ENCODE results near the gene ADGRD2.

GRCh38 chr9:124517600-124517999, 67.3 kb downstream of the ADGRD2 start:
- TF ChIP-seq MYC (IDR thresholded peaks at IDR 0.05; ENCODE audit: borderline replicate concordance, low read length), result no peak
- no peak for TF ChIP-seq CTCF (IDR thresholded peaks at IDR 0.05)
- no peak for TF ChIP-seq POLR2A (IDR thresholded peaks at IDR 0.05; ENCODE audit: low read length)
- no peak for TF ChIP-seq USF2 (IDR thresholded peaks at IDR 0.05)
- TF ChIP-seq JUNB (IDR thresholded peaks at IDR 0.05), result no peak
- no peak for TF ChIP-seq HEYL (CRISPR knock-in tag; IDR thresholded peaks at IDR 0.05)
- TF ChIP-seq NPAS2 (CRISPR knock-in tag; IDR thresholded peaks at IDR 0.05; ENCODE audit: borderline replicate concordance), result no peak
- TF ChIP-seq REST (IDR thresholded peaks at IDR 0.05), result no peak
- no peak for TF ChIP-seq RCOR1 (IDR thresholded peaks at IDR 0.05; ENCODE audit: low read depth, low read length)
- TF ChIP-seq BHLHE40 (IDR thresholded peaks at IDR 0.05; ENCODE audit: low read depth, low read length), result no peak
- no peak for TF ChIP-seq RARB (CRISPR knock-in tag; IDR thresholded peaks at IDR 0.05)
